GM12864 (cell line): Measurements from ENCODE around the gene SCAANT1.

ENCODE experiments used
- DNase-seq: peaks from one replicate; pipeline ENCODE4 v3.0.0-alpha.2; 2011; ENCODE audit warnings: low read depth
- H3K4me3 ChIP-seq: 2 replicates; pipeline ENCODE4 v1.5.1; 2011; ENCODE audit warnings: mild to moderate bottlenecking, low read depth, low read length, control low read depth
- TF ChIP-seq, protein P1 (sequence below): IDR thresholded peaks from 2 replicates; pipeline ENCODE4 v1.5.1; 2011; ENCODE audit warnings: low read depth, mild to moderate bottlenecking, moderate library complexity, low read length, control low read depth, inconsistent platforms; ENCODE audit errors: missing control alignments

Gene SCAANT1

GRCh38 chr3:63922491-63923199, 10.5 kb upstream of the SCAANT1 start:
- H3K4me3 ChIP-seq: no peak overlapping the region
- TF ChIP-seq, protein P1, sequence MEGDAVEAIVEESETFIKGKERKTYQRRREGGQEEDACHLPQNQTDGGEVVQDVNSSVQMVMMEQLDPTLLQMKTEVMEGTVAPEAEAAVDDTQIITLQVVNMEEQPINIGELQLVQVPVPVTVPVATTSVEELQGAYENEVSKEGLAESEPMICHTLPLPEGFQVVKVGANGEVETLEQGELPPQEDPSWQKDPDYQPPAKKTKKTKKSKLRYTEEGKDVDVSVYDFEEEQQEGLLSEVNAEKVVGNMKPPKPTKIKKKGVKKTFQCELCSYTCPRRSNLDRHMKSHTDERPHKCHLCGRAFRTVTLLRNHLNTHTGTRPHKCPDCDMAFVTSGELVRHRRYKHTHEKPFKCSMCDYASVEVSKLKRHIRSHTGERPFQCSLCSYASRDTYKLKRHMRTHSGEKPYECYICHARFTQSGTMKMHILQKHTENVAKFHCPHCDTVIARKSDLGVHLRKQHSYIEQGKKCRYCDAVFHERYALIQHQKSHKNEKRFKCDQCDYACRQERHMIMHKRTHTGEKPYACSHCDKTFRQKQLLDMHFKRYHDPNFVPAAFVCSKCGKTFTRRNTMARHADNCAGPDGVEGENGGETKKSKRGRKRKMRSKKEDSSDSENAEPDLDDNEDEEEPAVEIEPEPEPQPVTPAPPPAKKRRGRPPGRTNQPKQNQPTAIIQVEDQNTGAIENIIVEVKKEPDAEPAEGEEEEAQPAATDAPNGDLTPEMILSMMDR: no peak
- DNase-seq: no peak

GRCh38 chr3:63921741-63922482, 9.7 kb upstream of the SCAANT1 start:
- DNase-seq: no peak
- TF ChIP-seq, protein P1: no peak
- no peak overlapping the region for H3K4me3 ChIP-seq

DNA sequence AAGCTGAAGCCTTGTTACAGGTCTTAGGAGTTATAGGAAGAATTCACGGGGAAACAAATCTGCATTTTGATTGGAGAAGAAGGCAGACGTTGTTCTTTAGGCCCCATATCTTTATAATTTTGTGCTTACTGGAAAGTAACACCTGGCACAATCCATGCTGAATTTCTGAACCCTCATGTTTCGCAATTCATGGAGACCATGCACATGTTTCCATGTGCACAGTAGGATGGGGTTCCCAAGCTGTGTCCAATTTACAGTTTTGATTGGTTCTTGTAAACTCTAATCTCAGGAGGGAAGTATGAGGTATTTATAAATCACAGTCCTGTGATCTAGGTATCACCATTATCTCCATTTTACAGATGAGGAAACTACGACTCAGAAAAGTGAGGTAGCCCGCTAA, 7.8 kb upstream of the SCAANT1 start:
- H3K4me3 ChIP-seq: no peak overlapping the region
- TF ChIP-seq, protein P1: no peak
- DNase-seq: no peak

GRCh38 chr3:63918321-63918720, 6.1 kb upstream of the SCAANT1 start:
- no peak overlapping the region for H3K4me3 ChIP-seq
- TF ChIP-seq, protein P1: no peak
- no peak for DNase-seq

GRCh38 chr3:63914312-63914711, 2.1 kb upstream of the SCAANT1 start:
- TF ChIP-seq, protein P1: no peak
- DNase-seq: no peak
- no peak overlapping the region for H3K4me3 ChIP-seq

GRCh38 chr3:63912768-63913588, 795 bp upstream of the SCAANT1 start:
- DNase-seq: no peak
- TF ChIP-seq, protein P1: no peak

More at GRCh38 chr3:63912768-63913588, 795 bp upstream of the SCAANT1 start:
- H3K4me3 ChIP-seq: peak overlapping the region; percentile 81
